ENCODE results near the gene HEY2.
A peak's percentile ranks its signal among the peaks of the same experiment; 100 is the strongest.
"Not testable (repeated sequence)": the region's sequence is repeated elsewhere in the genome, so short reads cannot be mapped to it uniquely, and the experiment has no call there.

Gene HEY2

GRCh38 chr6:125798734-125799508 lies 49.5 kb downstream of the HEY2 start:
- peaks cover 13% of the 10 kb centered on the region for H3K36me3 ChIP-seq (ENCODE audit: insufficient read depth, low read length)
- H2AFZ ChIP-seq (ENCODE audit: low read length, unreplicated experiment) = no peak overlapping the region
- no peaks in the 10 kb centered on the region for H3K27me3 ChIP-seq (ENCODE audit: insufficient read depth, low read length)
- peaks cover 52% of the 10 kb centered on the region for H3K4me1 ChIP-seq (ENCODE audit: control insufficient read depth, insufficient read depth, low read length, unreplicated experiment)
- H3K4me3 ChIP-seq (ENCODE audit: low read depth, low read length) = no peak overlapping the region
- no peak overlapping the region; the same call in 1 of the 2 replicates for H3K27ac ChIP-seq (ENCODE audit: low read depth, low read length)
- peaks cover 80% of the 10 kb centered on the region for H3K79me2 ChIP-seq (ENCODE audit: control insufficient read depth, insufficient read depth, low read length, unreplicated experiment)

DNA sequence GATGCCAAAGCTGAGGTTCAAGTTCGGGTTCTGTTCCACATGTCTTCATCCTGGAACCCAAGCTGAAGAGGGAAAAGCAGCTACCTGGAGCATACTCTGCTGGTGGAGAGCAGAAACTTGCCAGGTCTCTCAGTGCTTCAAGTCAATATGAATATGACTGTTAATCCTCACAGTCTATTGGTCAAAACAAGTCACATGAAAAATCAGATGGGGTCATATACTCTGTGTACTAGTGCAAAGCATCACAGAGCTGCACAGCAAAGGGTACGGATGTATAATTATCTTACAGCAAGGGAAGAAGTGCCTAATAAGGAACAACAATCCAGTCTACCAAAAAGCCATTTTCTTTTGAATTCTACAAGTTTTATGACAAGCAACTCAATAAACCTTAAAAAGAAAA lies 53.0 kb downstream of the HEY2 start:
- peaks cover 66% of the 10 kb centered on the region for H3K79me2 ChIP-seq (ENCODE audit: control insufficient read depth, insufficient read depth, low read length, unreplicated experiment)
- H3K4me1 ChIP-seq (ENCODE audit: control insufficient read depth, insufficient read depth, low read length, unreplicated experiment) = peaks cover 39% of the 10 kb centered on the region
- 0 out of 2 replicates have a peak overlapping the region, but pooled peaks have one; percentile 18 for H3K4me3 ChIP-seq (ENCODE audit: low read depth, low read length)
- no peak overlapping the region for H2AFZ ChIP-seq (ENCODE audit: low read length, unreplicated experiment)
- H3K27me3 ChIP-seq (ENCODE audit: insufficient read depth, low read length) = no peaks in the 10 kb centered on the region
- peaks cover 6% of the 10 kb centered on the region for H3K36me3 ChIP-seq (ENCODE audit: insufficient read depth, low read length)
- H3K27ac ChIP-seq (ENCODE audit: low read depth, low read length) = peak overlapping the region; percentile 70

- H3K79me2 ChIP-seq (ENCODE audit: control insufficient read depth, insufficient read depth, low read length, unreplicated experiment) = peaks cover 66% of the 10 kb centered on the region
- H3K4me1 ChIP-seq (ENCODE audit: control insufficient read depth, insufficient read depth, low read length, unreplicated experiment) = peaks cover 33% of the 10 kb centered on the region
- peaks cover 5% of the 10 kb centered on the region; the same call in 1 of the 2 replicates for H3K36me3 ChIP-seq (ENCODE audit: insufficient read depth, low read length)
- H3K27ac ChIP-seq (ENCODE audit: low read depth, low read length) = peak overlapping the region; percentile 70
- no peak overlapping the region for H2AFZ ChIP-seq (ENCODE audit: low read length, unreplicated experiment)
- no peaks in the 10 kb centered on the region for H3K27me3 ChIP-seq (ENCODE audit: insufficient read depth, low read length)
- peak overlapping the region; percentile 18; the same call in 1 of the 2 replicates for H3K4me3 ChIP-seq (ENCODE audit: low read depth, low read length)
Measured at GRCh38 chr6:125802943-125803377, 53.5 kb downstream of the HEY2 start.

DNA sequence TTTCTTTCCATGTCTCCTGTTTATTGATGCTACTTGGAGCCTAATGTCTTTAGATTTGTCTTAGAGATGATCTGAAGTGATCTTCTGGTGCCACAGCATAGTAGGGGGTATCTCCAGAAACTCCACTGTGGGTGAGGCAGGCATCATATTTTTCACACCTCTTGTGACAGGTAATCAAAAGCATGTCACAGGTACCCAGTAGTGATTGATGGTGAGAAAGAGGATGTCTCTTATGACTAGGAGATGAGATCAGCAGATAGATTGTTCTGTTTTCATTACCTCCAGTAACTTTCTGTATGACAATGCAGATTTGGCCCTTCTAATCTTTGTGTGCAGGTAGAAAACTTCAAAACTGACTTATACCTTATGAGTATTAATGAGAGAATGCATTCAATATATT lies 54.8 kb downstream of the HEY2 start:
- H3K4me1 ChIP-seq (ENCODE audit: control insufficient read depth, insufficient read depth, low read length, unreplicated experiment) = peaks cover 24% of the 10 kb centered on the region
- H3K27me3 ChIP-seq (ENCODE audit: insufficient read depth, low read length) = no peaks in the 10 kb centered on the region
- peaks cover 68% of the 10 kb centered on the region for H3K79me2 ChIP-seq (ENCODE audit: control insufficient read depth, insufficient read depth, low read length, unreplicated experiment)
- peak overlapping the region; percentile 11; the same call in 1 of the 2 replicates for H3K27ac ChIP-seq (ENCODE audit: low read depth, low read length)
- H3K36me3 ChIP-seq (ENCODE audit: insufficient read depth, low read length) = no peaks in the 10 kb centered on the region; the same call in 1 of the 2 replicates
- H3K4me3 ChIP-seq (ENCODE audit: low read depth, low read length) = no peak overlapping the region
- no peak overlapping the region for H2AFZ ChIP-seq (ENCODE audit: low read length, unreplicated experiment)

DNA sequence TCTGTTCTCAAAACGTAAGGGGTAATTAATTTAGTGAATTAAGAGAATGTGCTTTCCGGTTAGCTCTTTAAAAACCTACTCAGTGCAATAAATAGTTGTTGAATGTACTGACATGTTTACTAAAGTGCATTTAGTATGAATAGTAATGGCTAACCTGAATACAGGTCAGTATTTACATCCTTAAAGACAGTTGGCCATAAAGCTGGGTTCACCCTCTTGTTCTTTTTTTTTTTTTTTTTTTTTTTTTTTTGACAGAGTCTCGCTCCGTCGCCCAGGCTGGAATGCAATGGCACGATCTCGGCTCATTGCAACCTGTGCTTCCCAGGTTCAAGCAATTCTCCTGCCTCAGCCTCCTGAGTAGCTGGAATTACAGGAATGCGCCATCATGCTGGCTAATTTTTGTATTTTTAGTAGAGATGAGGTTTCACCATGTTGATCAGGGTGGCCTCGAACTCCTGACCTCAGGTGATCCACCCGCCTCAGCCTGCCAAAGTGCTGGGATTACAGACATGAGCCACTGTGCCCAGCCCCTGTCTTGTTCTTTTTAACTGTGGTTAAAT lies 55.5 kb downstream of the HEY2 start:
- H3K36me3 ChIP-seq (ENCODE audit: insufficient read depth, low read length); H3K4me3 ChIP-seq (ENCODE audit: low read depth, low read length); H2AFZ ChIP-seq (ENCODE audit: low read length, unreplicated experiment); H3K27ac ChIP-seq (ENCODE audit: low read depth, low read length); H3K27me3 ChIP-seq (ENCODE audit: insufficient read depth, low read length): not testable (repeated sequence)
- Histone ChIP-seq H3K4me1 (ENCODE audit: control insufficient read depth, insufficient read depth, low read length, unreplicated experiment) (peaks cover 24% of the 10 kb centered on the region), H3K79me2 (ENCODE audit: control insufficient read depth, insufficient read depth, low read length, unreplicated experiment) (peaks cover 68% of the 10 kb centered on the region)

DNA sequence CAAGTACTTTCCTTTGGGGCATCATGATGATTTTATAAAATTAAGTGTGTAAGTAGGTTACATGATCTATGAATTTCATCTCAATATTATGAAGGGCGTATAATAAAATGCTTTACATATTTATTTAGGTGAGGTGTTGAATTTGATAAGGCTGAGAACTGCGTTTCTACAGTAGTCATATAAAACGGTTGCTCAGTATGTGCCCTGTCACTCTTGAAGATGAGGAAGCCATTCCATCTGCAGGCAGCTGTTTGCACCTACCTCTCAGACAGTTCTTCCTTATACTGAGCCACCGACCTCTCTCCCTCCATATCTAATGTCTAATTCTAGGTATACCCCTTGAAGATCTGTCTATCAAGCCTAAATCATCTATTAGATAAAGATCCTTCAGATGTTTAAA lies 57.4 kb downstream of the HEY2 start:
- Histone ChIP-seq H3K27me3 (ENCODE audit: insufficient read depth, low read length) (no peaks in the 10 kb centered on the region), H3K79me2 (ENCODE audit: control insufficient read depth, insufficient read depth, low read length, unreplicated experiment) (peaks cover 75% of the 10 kb centered on the region), H3K4me3 (ENCODE audit: low read depth, low read length) (no peak overlapping the region), H2AFZ (ENCODE audit: low read length, unreplicated experiment) (no peak overlapping the region), H3K27ac (ENCODE audit: low read depth, low read length) (no peak overlapping the region), H3K36me3 (ENCODE audit: insufficient read depth, low read length) (no peaks in the 10 kb centered on the region), H3K4me1 (ENCODE audit: control insufficient read depth, insufficient read depth, low read length, unreplicated experiment) (peaks cover 31% of the 10 kb centered on the region)

DNA sequence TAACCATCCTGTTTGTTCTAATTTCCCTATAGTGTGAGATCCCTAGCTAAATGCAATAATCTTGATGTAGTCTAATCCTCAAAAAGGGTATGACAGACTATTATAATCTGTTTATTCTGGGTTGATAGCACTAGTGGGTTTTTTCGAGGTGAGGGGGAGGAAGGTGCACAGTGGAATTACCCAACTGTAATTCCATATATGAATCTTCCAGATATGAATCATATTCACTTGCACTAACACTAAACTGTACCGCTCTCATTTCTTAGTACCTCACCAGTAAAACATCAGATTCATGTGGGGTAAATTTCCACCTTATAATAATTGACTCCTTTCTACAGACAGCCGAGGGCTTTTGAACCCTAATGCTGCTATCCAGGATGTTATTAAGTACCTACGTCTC lies 57.9 kb downstream of the HEY2 start:
- peaks cover 71% of the 10 kb centered on the region for H3K79me2 ChIP-seq (ENCODE audit: control insufficient read depth, insufficient read depth, low read length, unreplicated experiment)
- no peaks in the 10 kb centered on the region for H3K36me3 ChIP-seq (ENCODE audit: insufficient read depth, low read length)
- no peaks in the 10 kb centered on the region for H3K27me3 ChIP-seq (ENCODE audit: insufficient read depth, low read length)
- peaks cover 34% of the 10 kb centered on the region for H3K4me1 ChIP-seq (ENCODE audit: control insufficient read depth, insufficient read depth, low read length, unreplicated experiment)
- H3K27ac ChIP-seq (ENCODE audit: low read depth, low read length) = no peak overlapping the region
- H3K4me3 ChIP-seq (ENCODE audit: low read depth, low read length) = no peak overlapping the region
- no peak overlapping the region for H2AFZ ChIP-seq (ENCODE audit: low read length, unreplicated experiment)

DNA sequence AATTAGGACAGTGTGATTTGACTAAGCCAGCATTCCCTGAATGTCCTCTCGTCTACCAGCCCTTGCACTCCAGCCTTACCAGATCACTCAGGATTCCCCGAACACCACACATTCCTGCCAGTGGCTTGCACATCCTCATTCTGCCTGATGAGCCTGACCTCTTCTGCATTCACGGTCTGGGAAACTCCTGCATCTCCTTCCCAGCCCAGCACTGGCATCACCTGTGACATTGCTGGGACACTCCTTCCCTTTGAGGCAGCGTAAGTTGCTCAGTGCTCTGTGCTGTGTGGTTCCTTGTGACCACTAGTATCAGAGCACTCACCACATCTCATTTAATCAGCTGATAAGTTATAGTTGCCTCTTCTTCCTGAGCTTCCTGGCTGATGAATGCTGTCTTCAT lies 58.6 kb downstream of the HEY2 start:
- H3K27me3 ChIP-seq (ENCODE audit: insufficient read depth, low read length) = no peaks in the 10 kb centered on the region
- no peak overlapping the region for H3K27ac ChIP-seq (ENCODE audit: low read depth, low read length)
- H3K4me1 ChIP-seq (ENCODE audit: control insufficient read depth, insufficient read depth, low read length, unreplicated experiment) = peaks cover 33% of the 10 kb centered on the region
- no peak overlapping the region for H2AFZ ChIP-seq (ENCODE audit: low read length, unreplicated experiment)
- no peak overlapping the region for H3K4me3 ChIP-seq (ENCODE audit: low read depth, low read length)
- peaks cover 64% of the 10 kb centered on the region for H3K79me2 ChIP-seq (ENCODE audit: control insufficient read depth, insufficient read depth, low read length, unreplicated experiment)
- H3K36me3 ChIP-seq (ENCODE audit: insufficient read depth, low read length) = no peaks in the 10 kb centered on the region

DNA sequence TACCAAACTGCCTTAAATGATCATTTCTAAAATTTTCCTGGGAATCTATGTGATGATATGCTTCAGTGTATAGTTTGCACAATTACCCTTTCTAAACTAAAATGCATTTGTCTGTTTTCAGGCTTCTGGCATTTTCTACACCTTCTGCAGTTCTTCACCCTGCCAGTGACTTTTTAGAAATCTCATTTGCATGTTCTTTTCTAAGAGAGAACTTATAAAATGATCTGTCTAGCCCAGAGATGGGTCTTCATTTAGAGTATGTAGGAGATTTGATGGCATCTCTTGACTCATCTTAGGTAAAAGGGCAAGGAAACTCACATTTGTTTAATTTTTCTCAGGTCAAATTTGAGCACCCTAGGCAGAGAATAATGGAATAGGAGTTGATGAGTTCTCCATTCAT lies 59.2 kb downstream of the HEY2 start:
- Histone ChIP-seq H3K4me3 (ENCODE audit: low read depth, low read length) (no peak overlapping the region), H3K36me3 (ENCODE audit: insufficient read depth, low read length) (no peaks in the 10 kb centered on the region), H2AFZ (ENCODE audit: low read length, unreplicated experiment) (no peak overlapping the region), H3K4me1 (ENCODE audit: control insufficient read depth, insufficient read depth, low read length, unreplicated experiment) (peaks cover 30% of the 10 kb centered on the region), H3K79me2 (ENCODE audit: control insufficient read depth, insufficient read depth, low read length, unreplicated experiment) (peaks cover 62% of the 10 kb centered on the region), H3K27ac (ENCODE audit: low read depth, low read length) (no peak overlapping the region), H3K27me3 (ENCODE audit: insufficient read depth, low read length) (no peaks in the 10 kb centered on the region)

DNA sequence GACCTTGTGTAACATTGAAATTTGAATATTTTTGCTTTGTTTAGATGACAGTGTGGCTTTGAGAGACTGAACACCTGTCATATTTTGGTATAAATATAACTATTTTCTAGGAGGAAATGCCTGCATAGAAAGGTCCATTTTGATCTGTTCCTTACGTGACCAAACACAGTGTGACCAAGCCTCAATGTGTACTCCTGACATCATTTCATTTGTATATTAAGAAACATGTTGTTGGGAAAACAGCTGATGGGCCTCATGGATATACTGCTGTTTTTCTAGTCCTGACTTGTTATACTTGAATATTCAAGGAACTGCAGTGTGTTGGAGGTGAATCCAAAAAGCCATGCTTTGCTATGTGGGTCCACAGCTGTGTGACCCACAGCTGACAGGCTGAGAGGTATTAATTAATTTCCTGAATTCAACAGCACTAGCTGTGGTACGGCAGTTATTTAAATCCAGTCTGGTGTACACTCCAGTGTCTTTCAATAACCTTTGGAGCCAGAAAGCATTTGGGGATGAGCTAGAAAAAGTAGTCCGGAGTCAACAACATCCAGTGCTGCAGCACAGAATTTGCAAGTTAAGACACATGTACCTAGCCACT lies 60.2 kb downstream of the HEY2 start:
- H2AFZ ChIP-seq (ENCODE audit: low read length, unreplicated experiment) = no peak overlapping the region
- H3K36me3 ChIP-seq (ENCODE audit: insufficient read depth, low read length) = no peaks in the 10 kb centered on the region
- peaks cover 26% of the 10 kb centered on the region for H3K4me1 ChIP-seq (ENCODE audit: control insufficient read depth, insufficient read depth, low read length, unreplicated experiment)
- no peaks in the 10 kb centered on the region for H3K27me3 ChIP-seq (ENCODE audit: insufficient read depth, low read length)
- H3K4me3 ChIP-seq (ENCODE audit: low read depth, low read length) = no peak overlapping the region
- H3K79me2 ChIP-seq (ENCODE audit: control insufficient read depth, insufficient read depth, low read length, unreplicated experiment) = peaks cover 58% of the 10 kb centered on the region
- H3K27ac ChIP-seq (ENCODE audit: low read depth, low read length) = no peak overlapping the region

All from ACC112 (cell line).